GM21528 (cell line): ENCODE results near the gene PSORS1C2.

Experiments
- ATAC-seq: cut with Tn5 transposase; IDR thresholded peaks from one replicate; pipeline ENCODE4 v1.9.1; 2021; ENCODE audit warnings: mild to moderate bottlenecking, moderate library complexity; ENCODE audit not compliant: unreplicated experiment, low FRiP score

The PSORS1C2 gene

DNA sequence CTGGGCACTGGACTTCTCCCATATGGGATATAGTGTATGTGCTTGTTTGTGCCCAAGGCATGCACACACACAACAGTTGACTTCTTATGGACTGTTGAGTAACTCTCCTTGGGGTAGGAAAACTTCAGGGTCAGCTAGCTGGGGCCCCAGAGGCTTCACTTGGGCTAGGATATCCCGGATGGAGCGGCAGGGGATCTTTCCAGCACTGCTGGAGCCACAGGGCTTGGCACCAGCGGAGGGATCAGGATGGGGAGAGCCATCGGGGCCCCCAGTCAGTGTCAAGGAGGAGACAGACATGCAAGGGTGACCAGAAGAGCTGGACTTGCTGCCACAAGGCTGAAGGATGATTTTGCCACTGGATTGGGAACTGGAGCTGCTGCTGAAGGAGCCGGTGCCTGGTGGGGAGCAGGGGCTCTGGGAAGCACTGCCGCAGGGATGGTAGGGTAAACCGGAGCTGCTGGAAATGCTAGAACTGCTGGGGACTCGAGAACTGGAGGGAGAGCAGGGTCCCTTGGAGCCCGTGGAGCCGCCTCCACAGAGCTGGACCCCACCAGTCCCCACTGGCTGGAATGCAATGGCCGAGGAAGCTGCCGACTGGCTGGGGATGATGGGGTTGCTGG lies 22.8 kb downstream of the PSORS1C2 start:
- no peak for ATAC-seq

DNA sequence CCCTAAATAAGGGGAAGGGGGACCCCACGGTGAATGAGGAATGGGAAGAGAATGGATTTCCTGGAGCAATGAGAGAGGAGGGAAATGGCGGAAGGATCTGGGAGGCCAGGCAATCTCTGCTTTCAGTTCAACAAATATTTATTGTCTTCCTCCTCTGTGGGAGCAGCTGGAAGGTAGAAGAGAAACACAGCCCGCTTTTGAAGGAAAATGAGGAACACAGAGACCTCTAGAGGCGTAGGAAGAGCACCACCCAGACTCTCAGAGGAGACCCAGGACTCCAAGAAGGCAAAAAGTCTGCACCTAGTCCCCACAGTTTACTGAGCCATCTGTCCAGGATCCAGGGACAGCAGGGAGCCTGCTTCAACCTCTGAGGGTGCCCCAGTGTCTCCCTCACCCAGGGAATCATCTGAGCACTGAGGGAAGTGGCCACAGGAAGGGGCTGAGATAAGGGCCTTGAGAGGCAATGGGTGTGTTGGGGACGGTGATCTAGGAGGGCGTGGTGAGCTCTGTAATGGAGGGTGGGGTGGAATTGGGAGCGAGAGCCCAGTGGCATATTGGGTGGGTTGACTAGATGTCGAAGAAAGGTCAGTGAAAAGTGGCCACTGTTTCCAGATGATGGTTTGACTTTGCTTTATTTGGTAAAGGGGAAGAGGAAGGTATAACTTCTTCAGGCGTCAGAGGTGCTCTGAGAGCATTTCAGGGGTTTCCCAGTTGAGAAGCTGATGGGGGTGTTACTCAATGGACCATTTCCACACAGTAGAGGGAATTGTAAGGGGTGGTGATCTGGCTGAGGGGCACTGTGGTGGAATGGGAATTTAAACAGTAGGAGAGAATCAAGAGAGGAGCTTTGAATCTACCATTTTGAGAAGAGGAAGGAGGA lies 23.7 kb downstream of the PSORS1C2 start:
- no peak for ATAC-seq

DNA sequence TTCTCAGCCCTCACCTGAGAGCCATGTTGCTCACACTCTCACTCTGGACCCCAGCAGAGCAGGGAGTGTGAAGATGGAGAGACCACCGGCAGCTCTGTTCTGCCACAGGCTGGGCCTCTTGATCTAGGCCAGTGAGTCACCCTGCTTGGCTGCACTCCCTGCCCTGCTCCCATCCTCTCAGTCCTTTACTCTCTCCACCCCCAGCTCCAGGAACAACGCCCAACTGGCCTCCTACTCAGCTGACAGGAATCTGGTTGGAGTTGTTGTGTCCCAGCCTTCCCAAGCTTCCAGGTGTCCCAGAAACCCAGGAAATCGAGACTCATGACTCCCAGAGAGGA lies 24.4 kb downstream of the PSORS1C2 start, which contains the start of gene PSORS1C1:
Gene PSORS1C1 (plus strand): TSS at position 260 of the 338 bp plus-strand sequence. CDS start 14,833 bp downstream, outside the sequence.
- ATAC-seq = no peak

DNA sequence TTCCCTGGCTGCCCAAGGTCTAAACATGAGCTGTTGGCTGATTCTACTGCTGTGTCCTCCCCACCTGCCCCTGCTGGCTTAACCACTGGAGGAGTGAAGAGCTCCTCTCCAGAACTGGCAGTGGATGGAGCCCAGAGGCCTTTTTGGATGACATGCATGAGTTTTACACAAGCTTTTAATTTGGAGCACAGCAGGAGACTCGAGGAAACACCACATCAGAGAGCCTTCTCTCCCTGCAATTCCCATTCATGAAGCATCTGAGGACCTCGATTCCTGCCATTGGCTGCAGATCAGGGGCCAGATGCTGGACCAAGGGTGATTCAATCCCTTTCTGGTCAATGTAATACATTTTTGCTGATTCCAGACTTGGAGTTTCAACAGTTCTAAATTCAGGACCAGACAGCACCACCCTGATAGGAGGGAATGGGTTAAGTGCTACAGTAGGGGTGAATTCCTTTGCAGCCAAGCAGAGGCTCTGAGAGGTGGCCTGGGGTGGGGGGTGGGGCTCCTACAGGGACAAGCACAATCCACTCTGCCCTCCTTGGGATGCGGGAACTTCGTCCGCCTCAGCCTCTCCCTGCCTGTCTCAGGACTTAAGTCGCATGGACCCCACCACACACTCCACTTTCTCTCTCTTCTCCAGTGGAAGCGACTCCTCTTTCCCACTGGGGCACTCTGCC lies 24.9 kb downstream of the PSORS1C2 start:
- no peak for ATAC-seq

DNA sequence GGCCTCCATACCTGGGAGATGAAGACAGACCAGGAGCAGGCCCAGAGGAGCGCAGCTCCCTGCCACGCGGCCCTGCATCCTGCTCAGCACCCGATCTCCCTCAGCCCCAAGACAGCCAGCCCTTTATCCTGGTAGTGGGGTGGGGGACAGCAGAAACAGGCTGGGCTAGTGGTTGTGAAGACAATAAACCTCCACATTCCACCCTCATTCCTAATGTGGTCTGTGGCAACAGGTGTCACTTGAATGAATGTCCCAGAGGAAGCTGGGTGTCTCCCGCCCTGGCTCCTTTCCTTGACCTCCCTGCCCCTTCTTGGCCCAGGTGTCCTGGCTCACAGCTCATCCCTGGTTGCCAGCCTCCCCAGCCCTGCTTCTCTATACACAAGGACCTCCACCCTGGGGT lies 26.4 kb downstream of the PSORS1C2 start, which contains the start of gene C6orf15:
Gene C6orf15 (minus strand): TSS at position 98 of the 400 bp plus-strand sequence. CDS start 20 bp downstream, at position 78.
- no peak for ATAC-seq

DNA sequence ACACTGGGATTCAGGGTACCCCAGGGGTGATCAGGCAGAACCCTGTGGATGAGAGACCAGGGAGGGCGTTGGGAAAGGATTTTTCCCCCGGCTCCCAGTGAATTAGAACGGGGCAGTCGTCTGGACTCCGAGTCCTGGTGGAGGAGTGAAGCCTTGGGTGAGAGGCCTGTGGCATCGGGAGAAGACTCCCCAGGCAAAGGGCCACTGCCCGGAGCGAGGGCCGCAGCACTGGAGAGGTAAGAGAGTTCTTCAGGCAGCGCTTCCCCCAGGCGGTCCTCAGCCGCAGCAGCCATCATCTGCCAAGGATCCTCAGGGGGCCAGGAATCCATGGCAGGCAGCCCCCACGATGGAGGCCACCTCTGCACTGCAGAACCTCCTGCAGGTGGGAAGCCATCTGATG lies 27.2 kb downstream of the PSORS1C2 start:
- no peak for ATAC-seq

DNA sequence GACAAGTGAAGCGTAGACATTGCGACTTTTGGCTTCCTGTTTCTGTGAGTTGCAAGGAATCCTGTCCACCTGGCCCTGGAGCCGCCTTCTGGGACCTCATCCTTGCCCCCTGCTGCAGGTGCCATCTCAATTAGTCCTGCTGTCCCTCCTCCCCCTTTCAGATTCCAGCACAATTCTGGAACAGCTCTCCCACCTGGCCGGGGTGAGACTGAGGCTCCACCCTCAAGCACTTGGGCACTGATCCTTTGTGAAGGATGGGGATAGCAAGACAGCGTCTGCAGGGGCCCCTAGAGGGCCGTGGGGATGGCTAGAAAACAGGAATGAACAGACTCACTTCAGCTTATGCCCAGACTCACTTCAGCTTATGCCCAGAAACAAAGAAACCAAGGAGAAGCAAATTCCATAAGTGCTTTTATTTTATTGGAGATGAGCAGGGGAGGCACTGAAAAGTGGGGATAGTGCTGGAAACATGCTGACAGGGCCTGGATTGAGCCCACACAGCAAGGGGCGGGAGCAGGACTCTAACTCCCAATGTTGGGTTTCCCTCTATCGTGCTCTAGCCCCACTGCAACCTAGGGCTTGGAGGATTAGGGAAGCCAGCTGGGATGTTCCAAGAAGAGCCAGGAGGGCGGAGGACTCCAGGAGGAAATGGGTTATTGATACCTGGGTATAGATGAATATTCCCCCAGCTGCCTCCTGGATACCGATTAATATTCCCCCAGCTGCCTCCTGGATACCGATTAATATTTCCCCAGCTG lies 27.9 kb downstream of the PSORS1C2 start:
- ATAC-seq = no peak

DNA sequence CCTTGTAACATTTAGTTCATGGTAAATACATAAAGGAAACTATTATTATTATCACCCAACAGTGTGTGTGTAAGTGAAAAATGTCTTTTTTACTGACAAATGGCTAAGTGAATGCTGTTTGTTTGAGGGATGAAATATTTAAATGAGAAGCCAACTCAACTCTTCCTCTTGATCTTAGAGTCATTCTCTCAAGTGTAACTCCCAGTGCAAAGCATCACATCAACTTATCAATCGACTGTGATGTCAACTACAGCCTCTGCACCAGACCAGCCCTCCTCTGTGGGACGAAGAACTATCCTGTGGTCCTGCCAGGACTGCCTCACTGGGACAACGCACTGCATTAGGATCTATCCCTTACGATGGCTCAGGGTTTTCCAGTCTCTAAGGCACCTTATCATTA lies 31.8 kb downstream of the PSORS1C2 start:
- ATAC-seq = no peak

DNA sequence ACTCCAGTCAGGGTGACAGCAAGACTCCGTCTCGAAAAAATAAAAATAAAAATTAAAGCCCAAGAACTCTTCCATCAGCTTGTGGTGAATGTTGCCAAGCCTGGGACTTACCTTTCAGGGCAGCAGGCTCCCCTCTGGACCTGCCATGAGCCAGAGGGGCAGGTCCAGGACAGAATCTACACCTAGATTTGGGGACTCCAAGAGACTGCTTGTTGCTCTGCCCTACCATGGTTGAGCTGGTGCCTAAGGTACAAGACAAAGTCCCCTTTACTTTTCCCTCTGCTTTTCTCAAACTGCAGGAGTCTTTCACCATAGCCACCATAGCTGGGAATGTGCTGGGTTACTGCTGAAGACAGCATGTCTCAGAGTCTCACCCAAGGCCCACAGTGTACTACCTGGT lies 35.7 kb downstream of the PSORS1C2 start:
- ATAC-seq = no peak

DNA sequence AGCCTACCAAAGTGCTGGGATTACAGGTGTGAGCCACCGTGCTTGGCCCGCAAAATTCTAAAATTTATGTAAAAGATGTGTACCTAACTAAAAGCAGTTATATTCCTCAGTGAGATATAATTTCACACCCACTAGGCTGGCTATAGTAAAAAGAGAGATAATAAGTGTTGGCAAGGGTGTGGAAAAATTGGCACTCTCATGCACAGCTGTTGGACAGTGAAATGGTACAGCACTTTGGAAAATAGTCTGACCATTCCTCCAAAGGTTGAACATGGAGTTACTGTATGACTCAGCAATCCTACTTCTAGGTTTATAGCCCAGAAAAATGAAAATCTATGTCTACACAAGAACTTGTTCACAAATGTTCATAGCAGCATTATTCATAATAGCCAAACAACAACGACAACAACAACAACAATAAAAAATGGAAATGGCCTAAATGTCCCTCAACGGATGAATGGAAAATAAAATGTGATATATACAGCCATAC lies 40.4 kb downstream of the PSORS1C2 start:
- ATAC-seq = no peak

DNA sequence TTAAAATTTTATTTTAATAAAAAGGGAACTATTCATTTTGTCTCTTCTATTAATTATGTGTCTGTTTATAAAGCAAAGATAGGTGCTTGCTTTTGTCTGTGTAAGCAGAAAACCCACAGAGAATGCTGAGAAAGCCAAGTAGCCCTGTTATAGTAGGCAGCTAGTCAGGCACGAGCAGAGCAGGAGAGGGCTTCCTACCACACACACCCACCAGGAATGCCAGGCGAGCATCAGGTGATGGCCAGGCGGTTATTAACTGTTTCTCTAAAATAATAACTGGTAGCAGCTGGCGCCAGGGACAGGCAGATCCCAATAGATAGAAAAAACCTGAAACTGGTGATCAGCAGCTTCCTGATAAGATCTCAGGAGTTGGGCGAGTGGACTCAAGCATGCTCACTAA lies 42.2 kb downstream of the PSORS1C2 start:
- no peak for ATAC-seq

DNA sequence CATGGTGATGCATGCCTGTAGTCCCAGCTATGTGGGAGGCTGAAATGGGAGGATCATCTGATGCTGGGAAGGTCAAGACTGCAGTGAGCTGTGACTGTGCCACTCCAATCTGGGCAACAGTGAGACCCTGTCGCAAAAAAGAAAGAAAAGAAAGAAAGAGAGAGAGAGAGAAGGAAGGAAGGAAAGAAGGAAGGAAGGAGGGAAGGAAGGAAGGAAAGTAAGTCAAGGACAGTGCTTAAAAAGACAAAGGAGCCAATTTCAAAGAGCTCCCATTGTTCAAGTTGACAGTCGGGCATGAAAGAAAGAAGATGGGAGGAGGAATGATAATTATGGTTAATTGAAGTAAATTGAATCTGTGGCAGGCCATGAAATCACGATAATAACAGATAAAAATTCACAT lies 42.7 kb downstream of the PSORS1C2 start:
- no peak for ATAC-seq

DNA sequence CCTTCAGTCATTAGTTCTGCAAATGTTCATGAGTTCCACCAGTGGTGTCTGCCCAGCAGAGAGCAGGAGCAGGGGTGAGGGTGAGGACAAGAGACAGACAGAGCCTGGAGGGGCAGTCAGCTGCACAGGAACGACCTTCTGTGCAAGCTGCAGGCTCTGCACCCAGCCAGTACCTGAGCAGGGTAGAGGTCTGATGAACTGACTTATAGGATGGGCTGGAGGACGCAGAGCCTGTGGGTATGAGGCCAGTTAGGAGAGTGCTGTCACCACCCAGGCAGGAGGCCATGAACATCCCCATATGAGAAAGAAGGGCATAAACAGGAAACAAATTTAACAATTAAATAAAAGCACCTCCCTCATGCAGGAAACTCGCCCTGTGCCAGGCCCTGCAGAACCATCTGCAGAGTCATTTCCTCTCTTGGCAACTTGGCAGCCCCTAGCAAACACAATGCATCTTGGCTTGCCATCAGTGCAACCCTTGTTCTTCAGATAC lies 44.4 kb downstream of the PSORS1C2 start:
- no peak for ATAC-seq

DNA sequence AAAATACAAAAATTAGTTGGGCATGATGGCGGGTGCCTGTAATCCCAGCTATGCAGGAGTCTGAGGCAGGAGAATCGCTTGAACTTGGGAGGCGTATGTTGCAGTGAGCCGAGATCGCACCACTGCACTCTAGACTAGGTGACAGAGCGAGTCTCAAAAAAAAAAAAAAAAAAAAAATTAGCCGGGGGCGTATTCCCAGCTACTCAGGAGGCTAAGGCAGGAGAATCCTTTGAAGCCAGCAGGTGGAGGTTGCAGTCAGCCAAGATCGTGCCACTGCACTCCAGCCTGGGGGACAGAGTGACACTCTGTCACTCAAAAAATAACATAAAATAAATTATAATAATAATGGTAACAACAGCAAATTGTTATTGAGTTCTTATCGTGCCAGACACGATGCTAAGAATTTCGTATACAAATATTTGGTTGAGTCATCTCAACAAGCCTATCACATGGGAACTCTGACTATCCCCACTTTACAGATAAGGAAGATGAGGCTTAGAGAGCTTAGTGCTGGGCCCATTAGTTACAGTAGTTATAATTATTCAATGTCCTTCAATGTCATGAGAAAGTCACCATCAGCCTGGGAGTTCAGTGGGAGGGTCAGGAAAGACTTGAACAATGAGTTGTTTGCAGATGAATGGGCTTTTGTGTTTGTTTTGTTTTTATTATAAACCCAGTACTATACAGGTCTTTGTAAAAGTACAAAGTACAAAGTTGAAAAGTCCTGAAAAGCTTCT lies 45.9 kb downstream of the PSORS1C2 start:
- no peak for ATAC-seq

DNA sequence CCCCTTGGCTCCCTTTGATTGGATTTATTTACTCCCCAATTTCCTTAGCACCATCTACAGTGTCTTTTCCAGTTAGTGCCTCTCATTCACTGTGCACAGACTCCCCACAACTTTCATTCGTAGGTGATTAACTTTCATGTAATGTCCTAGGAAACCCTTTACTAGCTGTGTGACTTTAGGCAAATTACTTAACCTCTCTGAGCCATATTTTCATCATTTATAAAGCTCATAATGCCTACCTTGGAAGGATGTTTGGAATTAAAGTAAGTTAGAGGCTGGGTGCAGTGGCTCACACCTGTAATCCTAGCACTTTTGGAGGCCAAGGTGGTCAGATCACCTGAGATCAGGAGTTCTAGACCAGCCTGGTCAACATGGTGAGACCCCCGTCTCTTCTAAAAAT lies 46.6 kb downstream of the PSORS1C2 start:
- ATAC-seq = no peak

DNA sequence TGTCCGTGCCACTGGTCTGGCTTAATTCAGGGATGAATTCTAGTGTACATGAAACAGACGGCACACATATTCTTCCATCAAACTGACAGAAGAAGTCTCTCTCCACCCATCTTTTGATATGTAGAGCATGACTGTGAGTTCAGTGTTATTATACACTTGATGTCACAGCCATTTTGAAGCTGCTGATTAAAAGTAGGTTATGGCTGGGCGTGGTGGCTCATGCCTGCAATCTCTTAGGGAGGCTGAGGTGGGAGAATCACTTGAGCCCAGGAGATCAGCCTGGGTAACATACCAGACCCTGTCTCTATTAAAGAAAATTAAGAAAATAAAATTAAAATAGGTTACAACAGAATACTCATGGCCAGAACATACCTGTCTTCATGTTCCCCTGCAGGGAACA lies 47.2 kb downstream of the PSORS1C2 start:
- no peak for ATAC-seq

DNA sequence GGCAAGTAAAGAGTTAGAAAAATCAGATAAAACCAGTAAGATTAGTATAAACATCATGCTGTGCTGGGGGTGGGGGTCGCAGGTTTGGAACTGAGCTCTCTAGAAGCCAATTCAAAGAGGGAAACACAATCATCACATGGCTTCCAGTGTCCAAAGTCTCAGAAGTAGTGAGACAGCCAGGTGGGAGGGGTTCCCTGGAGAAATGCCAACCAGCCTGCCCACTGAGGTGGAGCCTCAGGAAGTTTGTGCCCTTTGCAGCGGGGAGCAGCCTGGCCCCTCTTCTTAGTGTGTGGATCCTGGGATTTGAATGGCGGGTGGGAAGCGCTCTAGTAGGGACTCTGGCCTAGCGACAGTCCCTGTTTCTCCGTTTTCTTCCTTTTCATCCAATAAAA lies 47.9 kb downstream of the PSORS1C2 start:
- ATAC-seq = no peak

DNA sequence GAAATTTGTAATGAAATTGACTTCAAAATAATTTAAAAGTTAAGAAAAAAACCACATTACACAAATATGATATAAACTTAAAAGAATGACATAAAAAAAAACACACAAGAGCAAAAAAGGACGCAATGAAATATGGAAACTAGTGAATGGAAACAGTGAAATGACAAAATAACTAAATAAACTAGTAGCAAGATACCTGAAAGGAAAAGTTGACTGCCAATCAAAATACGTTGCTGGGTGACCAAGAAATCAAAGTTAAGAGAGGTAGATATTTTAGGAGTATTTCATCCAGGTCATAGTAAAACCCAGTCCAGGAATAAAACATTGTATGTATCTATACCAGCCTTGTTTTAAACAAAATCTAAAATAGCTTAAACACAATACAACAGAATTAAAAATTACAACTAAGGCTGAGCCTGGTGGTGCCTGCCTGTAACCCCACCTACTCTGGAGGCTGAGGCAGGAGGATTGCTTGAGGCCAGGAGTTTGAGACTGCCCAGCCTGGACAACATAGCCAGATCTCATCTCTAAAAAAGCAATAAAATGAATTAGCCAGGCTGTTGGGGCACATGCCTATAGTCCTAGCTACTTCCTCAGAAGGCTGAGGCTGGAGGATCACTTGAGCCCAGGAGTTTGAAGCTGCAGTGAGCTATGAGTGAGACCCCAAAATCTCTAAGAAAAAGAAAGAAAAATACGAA lies 48.4 kb downstream of the PSORS1C2 start:
- no peak for ATAC-seq
